Neural progenitor cell (in vitro differentiated cells): ENCODE results near the gene IGFBP6.
"Not testable (repeated sequence)": the region's sequence is repeated elsewhere in the genome, so short reads cannot be mapped to it uniquely, and the experiment has no call there.

Source experiments
- CTCF ChIP-seq: fragments of 200-600 bp; sonication (generic); IDR thresholded peaks from 2 replicates; pipeline ENCODE4 v1.5.1; 2017; ENCODE audit warnings: antibody characterized with exemption, mild to moderate bottlenecking
- EZH2 ChIP-seq: fragments of 200-600 bp; sonication (generic); IDR thresholded peaks from 2 replicates; pipeline ENCODE4 v1.6.1; 2017; ENCODE audit warnings: antibody characterized with exemption, mild to moderate bottlenecking, moderate library complexity

GRCh38 chr12:53095596-53095895 is 1.9 kb upstream of the IGFBP6 start:
- not testable (repeated sequence) for TF ChIP-seq EZH2, CTCF
